Adrenal gland (tissue), 19 donors: ENCODE data around the gene NANOS3. TPM values are rescaled to one million over a fixed set of nuclear protein-coding genes. Genes with fewer than 3 reads are reported as not detected.

Experiments used
- DNase-seq, 7 donors: peaks; one replicate each; pipeline ENCODE4 v3.0.0-alpha.2; 2019 to 2020
- H3K27ac ChIP-seq, 5 donors: fragments of 200-600 bp; sonication (generic) in 4 of 5; 1 replicate in 3 of 5; 2 replicates in 2 of 5; pipeline versions ENCODE4 v1.5.1 to v1.8.0; 2016 to 2020; ENCODE audit warnings: mild to moderate bottlenecking in 1 of 5
- H3K27me3 ChIP-seq: fragments of 200-600 bp; 2 replicates; pipeline ENCODE4 v1.8.0; 2021
- H3K36me3 ChIP-seq, 2 donors: fragments of 200-600 bp; replicated peaks in 1 of 2; 1 replicate in 1 of 2; 2 replicates in 1 of 2; pipeline versions ENCODE4 v1.5.1 to v1.8.0; 2018 to 2022
- H3K4me1 ChIP-seq, 2 donors: fragments of 200-600 bp; replicated peaks in 1 of 2; 1 replicate in 1 of 2; 2 replicates in 1 of 2; pipeline versions ENCODE4 v1.5.1 to v1.8.0; 2018 to 2021
- H3K4me3 ChIP-seq, 4 donors: fragments of 200-600 bp; sonication (generic) in 3 of 4; one replicate each; pipeline ENCODE4 v1.5.1; 2016 to 2018
- H3K9me3 ChIP-seq, 3 donors: fragments of 200-600 bp; sonication (generic) in 1 of 3; replicated peaks in 1 of 3; 1 replicate in 2 of 3; 2 replicates in 1 of 3; pipeline versions ENCODE4 v1.5.1 to v1.8.0; 2016 to 2021
- CTCF ChIP-seq, 6 experiments: fragments of 450-650 bp in 4 of 6; fragments of 200-600 bp in 2 of 6; sonication (generic) in 1 of 6; IDR thresholded peaks; 1 replicate in 5 of 6; 2 replicates in 1 of 6; pipeline versions ENCODE4 v1.5.1 to v1.8.0; 2016 to 2021; ENCODE audit warnings: antibody characterized with exemption in 6 of 6, mild to moderate bottlenecking in 2 of 6, moderate library complexity in 1 of 6
- POLR2A ChIP-seq, 2 donors: fragments of 450-650 bp; IDR thresholded peaks; one replicate each; pipeline ENCODE4 v1.6.1; 2017; ENCODE audit warnings: antibody characterized with exemption in 2 of 2, mild to moderate bottlenecking in 2 of 2, moderate library complexity in 1 of 2
- WGBS, 4 donors: extraction: QIAGEN DNeasy Blood & Tissue Kit in 2 of 4; methylation state at CpG; one replicate each; pipeline versions ENCODE4 v1.1.5 to v1.1.7; 2013 to 2017; 5-methylcytosine and 5-hydroxymethylcytosine counted together
- intact Hi-C, 2 donors: fragments of 100-400 bp; cut with DNase I; formaldehyde crosslinking; loops; one replicate each; pipeline versions ENCODE4 v1.14.1 to v1.15.0; 2022 to 2023
- long read RNA-seq, 10 donors: library from polyadenylated mRNA in 3 of 10; unstranded in 2 of 10; stranded (forward) in 1 of 10; transcript quantifications; one replicate each; pipeline ENCODE4 v2.0.0 and lab custom pipeline, GENCODE V29; 2021 to 2026
- polyA plus RNA-seq, 3 donors: library from polyadenylated mRNA; stranded (reverse); fragments of 200-250 nt in 2 of 3; fragments of 350-450 nt in 1 of 3; fragmentation: Illumina TruSeq in 1 of 3; extraction: RNeasy Lipid Tissue Mini Kit (QIAGEN cat#74804) in 1 of 3; gene quantifications; one replicate each; pipeline ENCODE4 v1.2.3, GENCODE V29; 2013 to 2014
- total RNA-seq, 9 donors: library from RNA; depleted of rRNA in 4 of 9; stranded (reverse); fragments of >200 nt in 4 of 9; fragments of 120-200 nt in 1 of 9; fragmentation: NEBNext Ultra II Directional in 1 of 9; extraction: Animal tissue kit (Norgen Biotek cat#: 25700) in 1 of 9; gene quantifications; one replicate each; pipeline versions ENCODE4 v1.1.0 to v1.2.4, GENCODE V29; 2013 to 2023
- donor health status: healthy with polysubstance abuse.
- donor health status: Bipolar disorder and iron deficiency.
- donor health status: DM: yes; HTN: yes; CAD: no.
- donor health status: DM: no; HTN: no; CAD: no.
- donor health status: DM: no; HTN: no; CAD: no.
- donor health status: DM: yes; HTN: yes; CAD: no.

The NANOS3 gene
- total RNA-seq (1 to 10 TPM in 1 of 9 donors, under 1 TPM in 1, not detected in 7; 0.28 to 1.9 TPM), polyA plus RNA-seq (1 to 10 TPM in 1 of 3 donors, under 1 TPM in 1, not detected in 1; 0.71 to 1.9 TPM)
- long read RNA-seq, donor 1: 0 reads
- long read RNA-seq, donor 2: 0 reads
- long read RNA-seq, donor 3: 0 reads
- long read RNA-seq, donor 4, partial matches to known transcripts: 0 of 1 reads
- long read RNA-seq, donor 4, other reads (novel, unspliced or antisense): 1 of 1 reads
- long read RNA-seq, donor 5: 0 reads
- long read RNA-seq, donor 6: 0 reads
- long read RNA-seq, donor 7: 0 reads
- long read RNA-seq, donor 8: 0 reads
- long read RNA-seq, donor 9: 0 reads
- long read RNA-seq, donor 10: 0 reads

GRCh38 chr19:13876834-13877233 is at the start of gene NANOS3:
Gene NANOS3, plus strand, starts transcription at chr19:13877134. Its CDS starts 115 bp downstream, at chr19:13877249.
- intact Hi-C loops: loop anchor here in 1 of 2 donors (5.0 kb wide), 1 partner anchor 470 kb away; no protein-coding TSS in a partner anchor
- WGBS, 4 donors: 31 to 51% (median 46%) methylated on average over 3 to 5 of the region's 5 CpGs
- TF ChIP-seq CTCF (IDR thresholded peaks at IDR 0.05) (no peak), POLR2A (IDR thresholded peaks at IDR 0.05) (no peak)
- Histone ChIP-seq H3K27me3 (no peaks in the 10 kb centered on the region), H3K27ac (no peak within 1 kb of the TSS), H3K4me3 (no peak within 1 kb of the TSS), H3K4me1 (peaks cover 5 to 17% of the 10 kb centered on the region in 2 donors), H3K36me3 (no peaks in the 10 kb centered on the region), H3K9me3 (no peaks in the 10 kb centered on the region)
- DNase-seq: no peak

GRCh38 chr19:13827656-13828055 is 49.3 kb upstream of the NANOS3 start:
- no peaks in the 10 kb centered on the region for H3K4me1 ChIP-seq
- TF ChIP-seq CTCF (IDR thresholded peaks at IDR 0.05) (no peak), POLR2A (IDR thresholded peaks at IDR 0.05) (no peak)
- no peak overlapping the region for H3K27ac ChIP-seq
- DNase-seq: no peak
- peaks cover 0 to 9% of the 10 kb centered on the region in 2 donors for H3K36me3 ChIP-seq
- H3K27me3 ChIP-seq: no peaks in the 10 kb centered on the region
- WGBS, 4 donors: 85 to 93% (median 90%) methylated on average over 4 of the region's 4 CpGs
- H3K9me3 ChIP-seq: no peaks in the 10 kb centered on the region
- no peak overlapping the region for H3K4me3 ChIP-seq
- intact Hi-C loops: no loop called here

- TF ChIP-seq CTCF (IDR thresholded peaks at IDR 0.05): no peak
- TF ChIP-seq POLR2A (IDR thresholded peaks at IDR 0.05): no peak
- Histone ChIP-seq H3K27me3 (no peaks in the 10 kb centered on the region), H3K27ac (no peak overlapping the region), H3K4me1 (peaks cover 11 to 21% of the 10 kb centered on the region in 2 donors), H3K36me3 (peaks cover 0 to 22% of the 10 kb centered on the region in 2 donors), H3K9me3 (no peaks in the 10 kb centered on the region), H3K4me3 (no peak overlapping the region)
- DNase-seq: no peak
- intact Hi-C loops: no loop called here
- WGBS, 4 donors: 95 to 98% (median 97%) methylated on average over 22 to 47 of the region's 47 CpGs
These were observed 46.7 kb upstream of the NANOS3 start for GRCh38 chr19:13830114-13830740.

- Histone ChIP-seq H3K4me3 (no peak overlapping the region), H3K27ac (no peak overlapping the region), H3K4me1 (peaks cover 12 to 29% of the 10 kb centered on the region in 2 donors), H3K27me3 (no peaks in the 10 kb centered on the region), H3K9me3 (no peaks in the 10 kb centered on the region), H3K36me3 (peaks cover 0 to 27% of the 10 kb centered on the region in 2 donors)
- TF ChIP-seq CTCF (IDR thresholded peaks at IDR 0.05) (no peak), POLR2A (IDR thresholded peaks at IDR 0.05) (no peak)
- DNase-seq: no peak
- intact Hi-C loops: no loop called here
- 87 to 93% (median 92%) methylated on average over 25 to 32 of the region's 32 CpGs for WGBS, 4 donors
These were observed 46.0 kb upstream of the NANOS3 start for GRCh38 chr19:13830741-13831536.
